Left kidney (tissue), 2 donors: ENCODE data around the gene ARMH4. TPM values are rescaled to one million over a fixed set of nuclear protein-coding genes. Genes with fewer than 3 reads are reported as not detected.

Experiments used
- DNase-seq: peaks from one replicate; pipeline ENCODE4 v3.0.0-alpha.2; 2013
- polyA plus RNA-seq: library from polyadenylated mRNA; unstranded; fragments of 120-200 nt; gene quantifications from one replicate; pipeline ENCODE4 v1.2.1, GENCODE V29; 2013; ENCODE audit not compliant: insufficient read length

Gene ARMH4
- polyA plus RNA-seq, 1 donor = 82.8 TPM

DNA sequence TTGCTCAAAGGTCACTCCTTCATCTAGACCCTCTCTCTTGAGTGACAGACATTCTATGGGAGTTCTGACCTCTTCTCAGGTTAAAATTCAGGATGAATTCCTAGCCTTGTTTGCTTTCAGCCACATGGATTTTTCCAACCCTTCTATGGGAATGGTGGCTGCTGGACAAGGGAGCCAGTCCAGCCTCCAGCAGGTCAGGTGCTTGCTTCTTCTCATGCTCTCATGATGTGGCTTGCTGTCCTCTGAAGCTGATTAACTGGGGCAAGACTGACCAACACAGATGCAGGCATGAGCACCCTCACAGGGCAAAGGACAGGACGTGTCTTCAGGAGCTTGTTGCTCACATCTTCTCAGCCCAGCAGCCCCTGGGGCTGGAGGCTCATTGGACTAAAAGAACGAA lies 188.9 kb downstream of the ARMH4 start:
- no peak for DNase-seq

DNA sequence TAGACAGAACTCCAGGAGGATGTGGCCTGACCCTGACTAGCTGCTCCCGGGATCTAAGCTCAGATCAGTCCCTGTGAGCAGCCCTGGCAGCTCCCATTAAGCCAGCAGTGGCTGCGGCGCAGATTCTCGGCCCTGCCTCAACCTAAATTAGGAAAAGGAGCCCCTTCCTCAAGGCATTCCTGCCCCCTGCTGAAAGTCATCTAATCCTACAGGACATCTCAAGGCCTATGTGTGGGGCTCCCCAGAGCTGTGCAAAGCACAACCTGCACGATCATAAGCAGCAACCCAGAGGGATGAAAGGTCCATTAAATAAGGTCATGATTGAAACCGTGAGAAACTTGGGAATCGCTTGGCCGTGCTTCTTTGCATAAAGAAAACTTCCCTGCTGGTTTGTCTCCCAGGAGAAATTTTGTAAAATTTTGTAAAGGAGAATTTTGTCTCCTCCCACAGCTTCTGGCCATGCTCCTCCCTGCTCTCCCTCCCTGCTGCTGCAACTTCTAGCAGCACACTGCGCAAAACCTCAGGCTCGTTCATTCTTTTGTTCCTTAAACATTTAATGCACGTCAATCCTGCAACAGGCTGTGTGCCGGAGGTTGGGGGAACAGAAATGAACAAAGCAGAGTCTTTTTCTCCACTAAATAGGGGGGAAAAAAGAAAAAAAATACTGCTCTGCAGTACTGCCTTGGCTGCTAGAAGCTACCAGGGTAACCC lies 189.5 kb downstream of the ARMH4 start:
- peak; percentile 70 for DNase-seq

DNA sequence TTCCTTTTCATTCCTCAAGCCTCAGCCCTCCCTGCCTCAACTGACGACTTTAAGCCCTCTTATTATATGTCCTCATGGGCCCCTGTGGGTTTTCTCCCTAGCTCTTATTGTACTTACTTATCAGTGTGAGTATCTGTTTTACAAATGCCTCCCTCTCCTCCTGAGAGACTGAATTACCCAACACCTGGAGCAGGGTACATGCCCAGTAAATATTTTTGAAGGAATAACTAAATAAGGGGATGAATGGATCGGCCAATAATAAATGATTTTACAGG lies 190.3 kb downstream of the ARMH4 start:
- no peak for DNase-seq

DNA sequence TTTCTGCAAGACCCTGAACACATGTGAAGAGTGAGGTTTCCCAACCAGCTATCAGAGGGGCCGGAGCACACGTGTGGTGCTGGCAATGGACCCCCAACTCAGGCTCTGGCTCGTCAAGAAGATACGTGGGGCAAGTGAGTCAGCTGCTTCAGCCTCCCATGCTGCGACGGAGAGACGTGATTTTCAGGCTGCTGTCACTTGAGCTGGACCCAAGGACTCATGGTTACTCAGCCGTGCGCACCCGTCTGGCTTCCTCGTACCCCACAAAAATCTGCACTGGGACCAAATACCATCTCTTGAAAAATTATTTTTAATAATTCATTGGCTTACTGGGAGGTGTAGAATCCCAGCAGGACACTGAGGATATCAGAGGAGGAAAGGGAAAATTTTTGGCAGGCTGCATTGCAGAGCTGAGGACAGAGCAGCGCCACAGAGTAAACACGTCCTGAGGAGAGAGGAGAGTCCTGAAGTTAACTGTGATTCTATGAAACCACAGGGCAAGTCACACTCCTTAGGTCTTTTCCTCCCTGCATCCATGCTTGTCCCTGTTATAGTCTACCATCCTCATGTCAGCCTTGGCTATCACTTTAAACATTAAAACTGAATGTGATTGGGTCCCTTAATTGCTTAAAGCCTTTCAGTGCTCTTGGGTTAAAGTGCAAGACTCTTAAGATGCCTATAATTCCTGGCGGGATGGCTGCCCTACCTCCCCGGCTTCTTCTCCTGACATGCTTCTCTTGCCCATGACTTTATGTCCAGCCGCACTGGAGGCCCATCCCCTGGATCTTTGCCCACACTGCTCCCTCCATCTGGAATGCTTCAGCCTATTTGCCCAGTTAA lies 190.8 kb downstream of the ARMH4 start:
- no peak for DNase-seq

DNA sequence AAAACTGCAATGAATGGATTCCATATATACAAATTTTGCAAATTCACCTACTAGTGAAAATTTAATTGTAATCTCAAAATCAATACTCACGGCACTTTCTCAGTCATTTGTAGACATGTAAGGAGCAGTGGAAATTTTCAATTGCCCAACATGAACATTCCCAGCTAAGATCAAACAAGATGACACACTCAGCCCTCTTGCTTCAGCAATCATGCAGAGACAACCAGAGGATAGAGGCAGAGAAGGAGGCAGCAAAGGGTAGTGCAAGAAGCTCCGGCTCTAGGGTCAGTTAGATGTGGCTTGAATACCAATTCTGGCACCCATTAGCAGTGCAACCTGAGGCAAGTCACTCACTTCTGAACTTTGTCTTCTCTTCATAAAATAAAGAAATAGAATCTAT lies 194.6 kb downstream of the ARMH4 start:
- no peak for DNase-seq

Other genes with a start within 250 kb of the ARMH4 start
- gene ACTR10, start 47.9 kb upstream of the ARMH4 start, polyA plus RNA-seq = 112 TPM
- 190 TPM for gene PSMA3, start 92.6 kb upstream of the ARMH4 start, polyA plus RNA-seq
- 38.9 TPM for gene ARID4A, start 146.3 kb upstream of the ARMH4 start, polyA plus RNA-seq
- 2.5 TPM for gene TOMM20L, start 243.7 kb upstream of the ARMH4 start, polyA plus RNA-seq